GM12801 (cell line): ENCODE measurements around the gene FHOD3.

Experiments used
- TF ChIP-seq, protein P1 (sequence below): IDR thresholded peaks from one replicate; pipeline ENCODE4 v1.5.1; 2011; ENCODE audit warnings: control low read depth; ENCODE audit not compliant: insufficient read length; ENCODE audit errors: extremely low read depth

Gene FHOD3

DNA sequence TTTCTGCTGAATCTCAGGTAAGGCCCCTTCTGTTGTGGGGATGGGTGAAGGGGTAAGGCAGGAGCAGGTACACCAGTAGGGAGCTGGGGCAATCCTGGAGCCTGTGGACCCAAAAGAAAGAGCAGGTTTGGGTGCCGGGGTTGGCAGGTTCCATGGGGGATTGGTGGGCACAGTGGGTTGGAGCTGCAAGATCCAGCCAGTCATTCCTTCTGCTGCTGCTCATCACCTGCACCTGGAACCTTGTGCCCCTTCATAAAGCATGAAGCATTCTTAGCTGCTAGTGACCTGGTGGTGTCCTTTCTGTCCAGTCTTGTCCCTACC, 24.9 kb downstream of the FHOD3 start:
- TF ChIP-seq, protein P1, sequence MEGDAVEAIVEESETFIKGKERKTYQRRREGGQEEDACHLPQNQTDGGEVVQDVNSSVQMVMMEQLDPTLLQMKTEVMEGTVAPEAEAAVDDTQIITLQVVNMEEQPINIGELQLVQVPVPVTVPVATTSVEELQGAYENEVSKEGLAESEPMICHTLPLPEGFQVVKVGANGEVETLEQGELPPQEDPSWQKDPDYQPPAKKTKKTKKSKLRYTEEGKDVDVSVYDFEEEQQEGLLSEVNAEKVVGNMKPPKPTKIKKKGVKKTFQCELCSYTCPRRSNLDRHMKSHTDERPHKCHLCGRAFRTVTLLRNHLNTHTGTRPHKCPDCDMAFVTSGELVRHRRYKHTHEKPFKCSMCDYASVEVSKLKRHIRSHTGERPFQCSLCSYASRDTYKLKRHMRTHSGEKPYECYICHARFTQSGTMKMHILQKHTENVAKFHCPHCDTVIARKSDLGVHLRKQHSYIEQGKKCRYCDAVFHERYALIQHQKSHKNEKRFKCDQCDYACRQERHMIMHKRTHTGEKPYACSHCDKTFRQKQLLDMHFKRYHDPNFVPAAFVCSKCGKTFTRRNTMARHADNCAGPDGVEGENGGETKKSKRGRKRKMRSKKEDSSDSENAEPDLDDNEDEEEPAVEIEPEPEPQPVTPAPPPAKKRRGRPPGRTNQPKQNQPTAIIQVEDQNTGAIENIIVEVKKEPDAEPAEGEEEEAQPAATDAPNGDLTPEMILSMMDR, result no peak

DNA sequence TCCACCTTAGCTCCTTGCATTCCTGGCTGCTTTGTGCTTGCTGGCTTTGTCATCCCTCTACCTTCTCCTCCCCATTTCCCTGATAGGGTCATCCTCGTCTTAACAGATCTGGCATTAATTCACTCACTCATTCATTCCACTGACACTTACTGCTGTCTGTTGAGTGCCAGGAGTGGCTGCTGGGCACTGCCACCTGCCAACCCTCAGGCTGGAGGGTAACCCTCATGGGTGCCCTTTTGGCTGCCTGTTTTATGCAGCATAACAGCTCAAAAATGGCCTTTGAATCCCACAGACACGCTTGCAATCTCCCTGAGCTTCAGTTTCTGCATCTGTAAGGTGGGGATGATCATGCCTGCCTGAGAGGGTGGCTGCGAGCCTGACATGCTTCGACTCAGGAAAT, 25.2 kb downstream of the FHOD3 start:
- TF ChIP-seq, protein P1, result no peak

DNA sequence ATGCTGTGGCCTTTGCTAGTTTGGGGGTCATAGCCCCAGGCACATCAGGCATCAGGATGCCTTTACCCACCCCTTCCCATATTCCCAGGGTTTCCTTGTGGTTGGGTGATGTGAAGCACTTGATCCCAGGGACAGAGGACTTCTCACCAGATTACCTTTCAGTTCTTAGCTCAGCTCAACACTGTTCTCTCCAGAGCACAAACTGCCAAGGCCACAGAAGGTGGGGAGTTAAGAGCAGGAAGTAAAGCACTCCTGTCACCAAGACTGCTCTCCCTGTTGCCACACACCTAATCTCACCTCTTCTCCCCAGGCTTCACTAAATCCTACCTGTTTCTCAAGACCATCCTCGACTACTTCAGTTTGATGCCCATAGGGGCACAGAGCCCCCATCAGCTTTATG, 25.9 kb downstream of the FHOD3 start:
- TF ChIP-seq, protein P1, result no peak

DNA sequence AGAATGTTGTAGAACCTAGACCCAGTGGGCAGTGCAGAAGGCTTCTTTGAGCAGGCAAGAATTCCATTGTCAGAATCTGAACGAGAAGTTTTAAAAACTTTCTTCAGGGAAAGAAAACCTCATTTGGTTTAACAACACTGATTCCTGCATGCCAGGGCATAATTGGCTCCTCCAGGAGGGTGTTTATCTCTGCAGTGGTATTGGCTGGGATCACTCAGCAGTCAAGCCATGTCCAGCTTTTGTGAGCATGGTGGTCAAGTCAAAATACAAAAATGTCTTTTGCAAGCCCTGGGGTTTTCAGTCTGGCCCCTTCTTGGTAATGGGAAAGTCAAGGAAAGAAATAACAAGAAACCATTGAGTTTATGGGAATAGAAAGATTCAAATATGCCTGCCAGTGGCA, 28.3 kb downstream of the FHOD3 start:
- TF ChIP-seq, protein P1, result no peak

DNA sequence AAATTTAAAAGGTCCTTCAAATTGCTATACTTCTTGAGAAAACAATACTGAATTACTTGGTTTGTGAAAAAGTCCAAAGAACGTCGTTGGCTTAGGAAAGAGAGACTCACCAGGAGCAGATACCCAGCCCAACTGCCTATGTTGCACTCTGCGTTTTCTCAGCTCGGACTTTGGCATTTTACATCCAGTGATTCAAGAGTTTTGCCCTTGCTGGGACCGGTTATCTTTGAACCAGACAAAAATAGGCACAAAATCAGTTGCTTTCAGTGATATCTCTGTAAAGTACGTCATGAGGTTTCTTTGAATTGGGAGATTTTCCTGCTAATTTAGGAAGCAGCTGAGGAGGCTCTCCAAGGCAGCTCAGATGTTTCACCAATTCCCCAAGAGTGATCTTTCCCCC, 29.3 kb downstream of the FHOD3 start:
- TF ChIP-seq, protein P1, result no peak

DNA sequence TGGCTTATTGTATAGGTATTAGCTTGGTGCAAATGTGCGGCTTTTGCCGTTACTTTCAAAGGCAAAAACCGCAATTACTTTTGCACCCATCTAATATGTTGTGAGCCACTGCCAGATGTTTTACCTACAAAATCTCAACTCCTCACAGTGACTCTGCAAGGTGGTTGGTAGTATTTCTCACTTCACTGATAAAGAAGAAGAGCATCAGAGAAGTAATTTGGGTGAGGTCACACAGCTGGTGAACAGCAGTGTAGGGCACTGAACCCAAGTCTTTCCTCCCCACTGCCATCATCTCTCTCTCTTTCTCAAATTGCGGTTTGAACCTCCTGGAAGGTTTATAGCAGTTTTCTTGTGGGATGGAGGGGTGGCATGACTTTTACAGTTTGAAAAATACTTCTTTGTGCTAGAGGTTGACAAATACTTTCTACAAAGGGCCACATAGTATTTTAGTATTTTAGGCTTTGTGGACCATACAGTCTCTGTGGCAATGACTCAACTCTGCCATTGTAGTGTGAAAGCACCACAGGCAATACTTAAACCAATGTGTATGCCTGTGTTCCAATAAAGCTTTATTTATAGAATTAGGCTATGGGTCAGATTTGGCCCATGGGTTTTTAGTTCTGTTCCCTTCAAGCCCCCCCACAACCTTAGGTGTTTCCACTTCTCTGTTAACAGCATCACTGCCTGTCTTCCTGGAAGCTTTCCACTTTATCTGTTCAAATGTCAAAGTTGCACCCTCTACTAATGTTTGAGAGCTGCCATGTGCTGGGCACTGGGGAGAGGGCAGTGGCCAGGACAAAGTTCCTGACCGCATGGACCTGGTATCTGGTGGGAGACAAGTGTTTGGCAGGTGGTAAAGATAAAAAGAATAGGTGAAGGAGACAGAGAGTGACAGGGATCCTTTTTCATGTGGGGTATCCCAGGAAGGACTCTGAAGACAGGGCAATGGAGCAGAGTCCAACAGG, 30.1 kb downstream of the FHOD3 start:
- TF ChIP-seq, protein P1, result no peak

DNA sequence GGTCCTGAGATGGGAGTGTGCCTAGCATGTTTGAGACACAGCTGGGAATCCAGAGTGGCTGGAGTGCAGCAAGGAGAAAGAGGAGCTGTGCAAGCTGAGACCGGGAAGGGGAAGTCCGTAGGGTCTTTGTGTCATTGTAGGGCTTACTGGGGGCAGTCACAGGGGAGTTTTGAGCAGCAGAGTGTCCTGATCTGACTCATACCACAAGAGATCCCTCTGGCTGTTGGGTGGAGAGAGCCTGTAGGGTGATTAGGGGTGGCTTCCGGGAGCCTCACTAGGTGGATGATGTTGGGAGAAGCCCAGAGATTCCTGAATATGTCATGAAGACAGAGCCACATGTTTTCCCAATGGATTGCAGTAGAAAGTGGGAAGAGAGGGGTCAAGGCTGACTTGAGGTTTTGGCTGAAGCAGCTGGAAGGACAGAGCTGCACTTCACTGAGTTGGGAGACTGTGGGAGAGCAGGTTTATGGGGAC, 30.9 kb downstream of the FHOD3 start:
- TF ChIP-seq, protein P1, result no peak
